H1 (cell line): ENCODE measurements around the gene LSM5. TPM values are rescaled to one million over a fixed set of nuclear protein-coding genes. Genes with fewer than 3 reads are reported as not detected.

ENCODE experiments used
- CTCF ChIA-PET: fragments of 300-600 bp; sonication (Branson Sonifier 250); formaldehyde crosslinking; loops from one replicate; lab custom pipeline; 2021; ENCODE audit not compliant: partially characterized antibody; lab: Charles Lee
- POLR2A ChIA-PET: fragments of 300-600 bp; sonication (Branson Sonifier 250); formaldehyde crosslinking; loops from one replicate; lab custom pipeline; 2021; ENCODE audit warnings: inconsistent platforms; ENCODE audit not compliant: partially characterized antibody; lab: Charles Lee
- DNase-seq, 2 experiments: peaks; one replicate each; pipeline versions ENCODE4 v3.0.0 to v3.0.0-alpha.2; 2010 to 2022; ENCODE audit warnings: low spot score in 2 of 2, low read depth in 1 of 2, mixed read lengths in 1 of 2
- FAIRE-seq: peaks from 2 replicates; lab custom pipeline; 2011; peaks lifted over from hg19 to GRCh38; lab: Jason Lieb, UNC
- H2AFZ ChIP-seq: 2 replicates; pipeline ENCODE4 v1.8.1; 2012; ENCODE audit warnings: low read length, inconsistent platforms
- H2AK5ac ChIP-seq: 2 replicates; pipeline ENCODE4 v1.6.1; 2013; ENCODE audit warnings: low read depth, low read length
- H2BK120ac ChIP-seq: replicated peaks from 2 replicates; pipeline ENCODE3; 2013; ENCODE audit warnings: low read depth, low read length, inconsistent platforms
- H2BK12ac ChIP-seq: 2 replicates; pipeline ENCODE4 v1.6.1; 2013; ENCODE audit warnings: low read depth, low read length
- H2BK15ac ChIP-seq: 2 replicates; pipeline ENCODE4 v1.6.1; 2013; ENCODE audit warnings: low read length
- H2BK20ac ChIP-seq: 2 replicates; pipeline ENCODE4 v1.6.1; 2013; ENCODE audit warnings: low read length
- H2BK5ac ChIP-seq: 2 replicates; pipeline ENCODE4 v1.6.1; 2013; ENCODE audit warnings: low read depth, low read length
- H3K14ac ChIP-seq: 2 replicates; pipeline ENCODE4 v1.6.1; 2013; ENCODE audit warnings: inconsistent platforms; ENCODE audit not compliant: insufficient read length
- H3K18ac ChIP-seq: 2 replicates; pipeline ENCODE4 v1.6.1; 2013; ENCODE audit warnings: low read length; ENCODE audit errors: extremely low read depth
- H3K23ac ChIP-seq: 2 replicates; pipeline ENCODE4 v1.6.1; 2013; ENCODE audit warnings: inconsistent platforms; ENCODE audit not compliant: insufficient read length
- H3K23me2 ChIP-seq: 2 replicates; pipeline ENCODE4 v1.6.1; 2013; ENCODE audit warnings: low read depth, low read length
- H3K27ac ChIP-seq: 2 replicates; pipeline ENCODE4 v1.6.1; 2011; ENCODE audit warnings: low read depth, low read length, inconsistent platforms
- H3K27me3 ChIP-seq, 4 experiments: replicated peaks in 1 of 4; 1 replicate in 1 of 4; 2 replicates in 3 of 4; pipeline versions ENCODE4 v1.6.1 to v1.8.1; 2011 to 2013; ENCODE audit warnings: low read length in 3 of 4, mild to moderate bottlenecking in 3 of 4, inconsistent platforms in 2 of 4, mixed read lengths in 2 of 4, moderate library complexity in 1 of 4; ENCODE audit not compliant: control insufficient read depth in 3 of 4, insufficient read depth in 3 of 4; ENCODE audit errors: extremely low read depth in 1 of 4
- H3K36me3 ChIP-seq, 4 experiments: 2 replicates each; pipeline versions ENCODE4 v1.6.1 to v1.8.1; 2011 to 2013; ENCODE audit warnings: mild to moderate bottlenecking in 4 of 4, low read length in 3 of 4, moderate library complexity in 2 of 4, control low read depth in 1 of 4, inconsistent platforms in 1 of 4; ENCODE audit not compliant: insufficient read depth in 4 of 4, control insufficient read depth in 2 of 4
- H3K4ac ChIP-seq: replicated peaks from 2 replicates; pipeline ENCODE3; 2013; ENCODE audit warnings: low read length, low read depth, mixed read lengths, inconsistent platforms; ENCODE audit not compliant: insufficient read length
- H3K4me1 ChIP-seq, 4 experiments: replicated peaks in 1 of 4; 1 replicate in 1 of 4; 2 replicates in 3 of 4; pipeline versions ENCODE4 v1.6.1 to v1.8.1; 2011 to 2013; ENCODE audit warnings: low read length in 3 of 4, inconsistent platforms in 2 of 4, mixed read lengths in 1 of 4; ENCODE audit not compliant: insufficient read depth in 4 of 4, control insufficient read depth in 3 of 4
- H3K4me2 ChIP-seq, 2 experiments: 2 replicates each; pipeline versions ENCODE4 v1.6.1 to v1.8.1; 2011 to 2013; ENCODE audit warnings: low read depth in 2 of 2, low read length in 2 of 2, control low read depth in 1 of 2, inconsistent platforms in 1 of 2, mild to moderate bottlenecking in 1 of 2; ENCODE audit not compliant: insufficient read depth in 1 of 2
- H3K4me3 ChIP-seq, 4 experiments: fragments of 200-600, 300-600 bp in 1 of 4; sonication (generic), shearing (Covaris generic), sonication (Bioruptor Twin) in 1 of 4; 2 replicates each; pipeline versions ENCODE4 v1.5.1 to v1.8.1; 2011 to 2016; ENCODE audit warnings: low read length in 4 of 4, low read depth in 3 of 4, control low read depth in 2 of 4, inconsistent platforms in 2 of 4, mild to moderate bottlenecking in 2 of 4, mixed read lengths in 1 of 4, moderate library complexity in 1 of 4; ENCODE audit not compliant: insufficient read depth in 2 of 4; ENCODE audit errors: extremely low read depth in 1 of 4
- H3K56ac ChIP-seq: replicated peaks from 2 replicates; pipeline ENCODE3; 2013; ENCODE audit warnings: low read depth, mild to moderate bottlenecking, mixed read lengths, low read length, inconsistent platforms; ENCODE audit not compliant: insufficient read length
- H3K79me1 ChIP-seq: 2 replicates; pipeline ENCODE4 v1.6.1; 2013; ENCODE audit warnings: low read depth, low read length, control low read depth
- H3K79me2 ChIP-seq, 2 experiments: 2 replicates each; pipeline versions ENCODE4 v1.6.1 to v1.8.1; 2012 to 2013; ENCODE audit warnings: low read length in 2 of 2, mild to moderate bottlenecking in 2 of 2, inconsistent platforms in 1 of 2; ENCODE audit not compliant: insufficient read depth in 2 of 2, control insufficient read depth in 1 of 2
- H3K9ac ChIP-seq, 4 experiments: replicated peaks in 1 of 4; 1 replicate in 1 of 4; 2 replicates in 3 of 4; pipeline versions ENCODE4 v1.6.1 to v1.8.1; 2011 to 2013; ENCODE audit warnings: low read depth in 3 of 4, low read length in 3 of 4, control low read depth in 2 of 4, mild to moderate bottlenecking in 2 of 4, moderate library complexity in 2 of 4, inconsistent platforms in 1 of 4; ENCODE audit errors: extremely low read depth in 1 of 4
- H3K9me3 ChIP-seq, 2 experiments: 2 replicates each; pipeline versions ENCODE4 v1.6.1 to v1.8.1; 2012 to 2013; ENCODE audit warnings: mild to moderate bottlenecking in 2 of 2, moderate library complexity in 2 of 2, control low read depth in 1 of 2, inconsistent platforms in 1 of 2, low read depth in 1 of 2, low read length in 1 of 2, mixed read lengths in 1 of 2; ENCODE audit not compliant: insufficient read depth in 2 of 2
- H4K20me1 ChIP-seq, 2 experiments: replicated peaks in 1 of 2; 2 replicates each; pipeline versions ENCODE3 to v1.8.1; 2011 to 2013; ENCODE audit warnings: inconsistent platforms in 2 of 2, low read length in 2 of 2, mild to moderate bottlenecking in 1 of 2; ENCODE audit not compliant: insufficient read depth in 2 of 2, control insufficient read depth in 1 of 2
- H4K5ac ChIP-seq: 2 replicates; pipeline ENCODE4 v1.6.1; 2013; ENCODE audit warnings: low read length, low read depth, mixed read lengths, inconsistent platforms; ENCODE audit not compliant: insufficient read length
- H4K8ac ChIP-seq: 2 replicates; pipeline ENCODE4 v1.8.0; 2013; ENCODE audit warnings: mild to moderate bottlenecking, moderate library complexity, low read length, inconsistent platforms; ENCODE audit not compliant: insufficient read depth; ENCODE audit errors: extremely low read depth
- H4K91ac ChIP-seq: replicated peaks from 2 replicates; pipeline ENCODE3; 2013; ENCODE audit warnings: low read length, mixed read lengths, inconsistent platforms; ENCODE audit not compliant: insufficient read length
- BACH1 ChIP-seq: IDR thresholded peaks from 2 replicates; pipeline ENCODE4 v1.6.1; 2012; ENCODE audit warnings: low read length, improper control_type of control experiment
- E2F6 ChIP-seq: IDR thresholded peaks from 2 replicates; pipeline ENCODE4 v1.6.1; 2012; ENCODE audit warnings: inconsistent platforms
- RNF2 ChIP-seq: fragments of 200-900, 300-1000 bp; sonication (generic); IDR thresholded peaks from 2 replicates; pipeline ENCODE4 v1.7.1; 2016; ENCODE audit warnings: borderline replicate concordance, low read depth, mild to moderate bottlenecking, antibody characterized with exemption, low read length; ENCODE audit not compliant: poor library complexity, severe bottlenecking; ENCODE audit errors: missing control alignments
- SP4 ChIP-seq: IDR thresholded peaks from 2 replicates; pipeline ENCODE4 v1.6.1; 2012; ENCODE audit warnings: low read length, inconsistent platforms
- WGBS, 2 experiments: shearing (Covaris generic) in 1 of 2; methylation state at CpG; one replicate each; pipeline versions ENCODE4 v1.1.6 to v1.1.7; 2013 to 2015; ENCODE audit warnings: low lambda C conversion rate in 2 of 2, mixed read lengths in 2 of 2, inconsistent platforms in 1 of 2, low coverage in 1 of 2, missing lambda C conversion rate in 1 of 2; ENCODE audit not compliant: insufficient replicate concordance in 2 of 2, insufficient coverage in 1 of 2, insufficient read length in 1 of 2; ENCODE audit errors: extremely low coverage in 1 of 2, missing lambda C conversion rate in 1 of 2; 5-methylcytosine and 5-hydroxymethylcytosine counted together
- polyA plus RNA-seq, 7 experiments: library from polyadenylated mRNA; depleted of rRNA in 3 of 7; stranded (reverse) in 5 of 7; unstranded in 2 of 7; fragments of >200 nt in 5 of 7; fragments of 200-250 nt in 2 of 7; gene quantifications; 1 replicate in 5 of 7; 2 replicates in 1 of 7; 4 replicates in 1 of 7; pipeline versions ENCODE4 v1.2.1 to v1.2.3, GENCODE V29; 2011 to 2013; ENCODE audit warnings: missing spikeins in 2 of 7, mixed read lengths in 2 of 7
- total RNA-seq: library from RNA; stranded (reverse); fragmentation: NEBNext Ultra II Directional; extraction: Animal tissue kit (Norgen Biotek cat#: 25700); gene quantifications from 2 replicates; pipeline ENCODE4 v1.2.1, GENCODE V29; 2021

The LSM5 gene
- total and polyA plus RNA-seq, 2 of the 8 experiments (the other 6 are each of a cell fraction or from before 2014, with no cell fraction given), result 58.9 to 103 TPM

DNA sequence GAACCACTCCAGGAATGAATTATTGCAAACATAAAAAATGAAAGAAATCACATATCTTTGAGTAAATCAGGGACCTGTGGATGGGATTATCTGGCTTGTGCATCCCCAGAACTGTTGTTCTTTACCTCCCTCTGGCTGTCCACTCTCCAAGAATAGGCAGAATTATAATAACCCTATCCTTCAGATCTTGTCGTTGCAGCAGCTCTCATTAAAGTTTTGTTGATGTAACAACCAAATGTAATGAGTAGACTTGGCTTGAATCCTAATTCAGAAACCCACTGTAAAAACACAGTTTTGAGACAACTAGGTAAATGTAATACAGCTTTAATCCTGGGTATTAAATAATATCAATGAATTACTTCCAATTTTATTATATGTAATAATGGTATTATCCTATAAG, 16.2 kb downstream of the LSM5 start:
- H3K27ac ChIP-seq, result no peak overlapping the region
- ChIA-PET CTCF (interaction anchor here (0.6 to 1.7 kb wide), 4 partner anchors 13 to 839 kb away, joined by 3 to 4 read pairs (median 4); no protein-coding TSS in a partner anchor), POLR2A (interaction anchor here (0.9 kb wide), 1 partner anchor 11 kb away, joined by 3 read pairs; no protein-coding TSS in a partner anchor)
- no peak overlapping the region for H3K18ac ChIP-seq
- no peaks in the 10 kb centered on the region for H3K79me2 ChIP-seq
- no peaks in the 10 kb centered on the region for H3K27me3 ChIP-seq
- no peak overlapping the region for H3K4me2 ChIP-seq
- H4K91ac ChIP-seq, result no peak overlapping the region
- H2AFZ ChIP-seq, result no peak overlapping the region
- no peaks in the 10 kb centered on the region for H3K4me1 ChIP-seq
- no peak overlapping the region for H2BK12ac ChIP-seq
- no peak overlapping the region for H4K8ac ChIP-seq
- H3K9me3 ChIP-seq, result no peaks in the 10 kb centered on the region
- H2BK20ac ChIP-seq, result no peak overlapping the region
- no peak overlapping the region for H4K5ac ChIP-seq
- H3K14ac ChIP-seq, result no peak overlapping the region
- H3K23ac ChIP-seq, result no peak overlapping the region
- H2AK5ac ChIP-seq, result no peak overlapping the region
- no peak for FAIRE-seq
- no peak for DNase-seq
- no peak overlapping the region for H2BK120ac ChIP-seq
- H2BK15ac ChIP-seq, result no peak overlapping the region
- 89% methylated on average over 1 of the region's 1 CpG; no CpG with 5 or more reads in 1 of the 2 experiments for WGBS, 2 experiments
- no peak overlapping the region for H3K9ac ChIP-seq
- H3K36me3 ChIP-seq, result no peaks in the 10 kb centered on the region
- TF ChIP-seq SP4, result no peak
- TF ChIP-seq RNF2, result no peak
- TF ChIP-seq E2F6, result no peak
- TF ChIP-seq BACH1, result no peak
- no peak overlapping the region for H3K4me3 ChIP-seq
- H2BK5ac ChIP-seq, result no peak overlapping the region
- H3K56ac ChIP-seq, result no peak overlapping the region
- no peak overlapping the region for H3K4ac ChIP-seq
- no peaks in the 10 kb centered on the region for H3K23me2 ChIP-seq
- no peaks in the 10 kb centered on the region for H4K20me1 ChIP-seq
- H3K79me1 ChIP-seq, result no peaks in the 10 kb centered on the region
